ENCODE measurements around the gene OCA2. TPM values are rescaled to one million over a fixed set of nuclear protein-coding genes. Genes with fewer than 3 reads are reported as not detected.
A peak's percentile ranks its signal among the peaks of the same experiment; 100 is the strongest.

Gene OCA2
- total and polyA plus RNA-seq, 2 donors from 2014 or later: 0.45 to 2.5 TPM

DNA sequence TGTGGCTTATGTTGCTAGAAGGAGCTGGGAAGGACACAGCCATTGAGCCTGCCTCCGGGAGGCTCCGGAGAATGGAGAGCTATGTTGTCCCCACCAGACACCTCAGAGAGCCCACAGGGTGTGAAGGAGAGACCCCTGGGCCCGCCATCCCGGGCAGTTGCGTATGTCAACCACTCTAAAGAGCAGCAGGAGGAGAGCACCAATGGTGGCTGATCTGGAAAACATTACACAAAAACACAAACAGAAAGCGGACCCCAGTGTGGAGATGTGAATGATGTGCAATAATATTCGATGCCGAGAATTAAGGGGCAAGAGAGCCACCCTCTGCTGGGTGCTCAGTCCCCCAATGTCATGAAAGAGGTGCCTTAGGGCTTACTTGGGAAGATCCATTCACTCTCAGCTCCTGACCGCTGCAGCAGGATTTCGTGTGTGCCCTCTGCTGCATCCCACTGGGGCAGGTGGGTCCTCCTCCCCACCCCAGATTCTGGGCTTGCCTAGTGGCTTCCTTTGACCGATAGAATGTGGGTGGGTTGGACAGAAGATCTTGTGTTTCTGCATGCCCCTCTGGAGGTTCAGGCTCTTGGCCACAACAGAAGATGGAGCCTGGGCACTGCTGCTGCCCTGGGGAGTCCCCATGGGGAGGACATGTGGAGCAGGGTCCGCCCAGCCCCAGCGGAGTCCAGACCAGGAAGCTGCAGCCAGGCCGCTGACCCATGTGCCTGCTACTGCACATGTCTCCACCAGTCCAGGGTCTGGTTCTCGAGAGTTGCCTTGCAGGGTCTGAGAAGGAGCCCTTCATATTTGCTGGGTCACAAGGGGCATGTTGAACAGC lies 245.3 kb downstream of the OCA2 start:
- H3K36me3 ChIP-seq (ENCODE audit: control insufficient read depth in 2 of 3, insufficient read depth in 3 of 3, low read length in 3 of 3): no peaks in the 10 kb centered on the region
- no peak overlapping the region for H3K4me3 ChIP-seq (ENCODE audit: low read length in 3 of 3)
- TF ChIP-seq, protein P1, sequence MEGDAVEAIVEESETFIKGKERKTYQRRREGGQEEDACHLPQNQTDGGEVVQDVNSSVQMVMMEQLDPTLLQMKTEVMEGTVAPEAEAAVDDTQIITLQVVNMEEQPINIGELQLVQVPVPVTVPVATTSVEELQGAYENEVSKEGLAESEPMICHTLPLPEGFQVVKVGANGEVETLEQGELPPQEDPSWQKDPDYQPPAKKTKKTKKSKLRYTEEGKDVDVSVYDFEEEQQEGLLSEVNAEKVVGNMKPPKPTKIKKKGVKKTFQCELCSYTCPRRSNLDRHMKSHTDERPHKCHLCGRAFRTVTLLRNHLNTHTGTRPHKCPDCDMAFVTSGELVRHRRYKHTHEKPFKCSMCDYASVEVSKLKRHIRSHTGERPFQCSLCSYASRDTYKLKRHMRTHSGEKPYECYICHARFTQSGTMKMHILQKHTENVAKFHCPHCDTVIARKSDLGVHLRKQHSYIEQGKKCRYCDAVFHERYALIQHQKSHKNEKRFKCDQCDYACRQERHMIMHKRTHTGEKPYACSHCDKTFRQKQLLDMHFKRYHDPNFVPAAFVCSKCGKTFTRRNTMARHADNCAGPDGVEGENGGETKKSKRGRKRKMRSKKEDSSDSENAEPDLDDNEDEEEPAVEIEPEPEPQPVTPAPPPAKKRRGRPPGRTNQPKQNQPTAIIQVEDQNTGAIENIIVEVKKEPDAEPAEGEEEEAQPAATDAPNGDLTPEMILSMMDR (IDR thresholded peaks at IDR 0.05; ENCODE audit: borderline replicate concordance, extremely low read depth, insufficient read depth): no peak
- no peaks in the 10 kb centered on the region for H3K4me1 ChIP-seq (ENCODE audit: control insufficient read depth in 2 of 3, insufficient read depth in 2 of 3, low read depth in 1 of 3, low read length in 3 of 3)
- no peak overlapping the region for H3K9ac ChIP-seq (ENCODE audit: low read length in 3 of 3)
- H3K27me3 ChIP-seq (ENCODE audit: control insufficient read depth, insufficient read depth, low read length): no peaks in the 10 kb centered on the region
- no peak for DNase-seq
- intact Hi-C loops (cut with DNase I): no loop called here
- FAIRE-seq: no peak
- peaks cover 0 to 3% (median 0%) of the 10 kb centered on the region in 3 donors for H3K9me3 ChIP-seq (ENCODE audit: control insufficient read depth in 2 of 3, insufficient read depth in 1 of 3, low read length in 3 of 3)
- no peak overlapping the region for H3K27ac ChIP-seq (ENCODE audit: low read depth in 2 of 2, low read length in 2 of 2)

DNA sequence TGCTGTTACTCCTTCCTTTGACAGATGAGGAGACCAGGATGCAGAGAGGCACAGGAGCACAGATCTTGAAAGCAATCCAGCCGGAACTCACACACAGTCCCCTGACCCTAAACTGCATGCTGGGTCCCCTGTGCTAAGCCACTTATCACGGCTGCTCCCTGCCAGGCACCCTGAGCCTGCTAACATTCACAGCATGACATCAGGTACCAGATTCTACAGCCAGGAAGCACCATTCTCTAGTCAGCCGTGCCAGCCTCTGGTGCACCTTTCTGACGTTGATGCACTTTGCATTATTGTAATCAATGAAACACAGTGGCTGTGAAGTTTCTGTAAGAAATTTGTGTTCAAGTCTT lies 247.3 kb downstream of the OCA2 start:
- no peak overlapping the region for H3K4me3 ChIP-seq (ENCODE audit: low read length in 3 of 3)
- no peaks in the 10 kb centered on the region for H3K36me3 ChIP-seq (ENCODE audit: control insufficient read depth in 2 of 3, insufficient read depth in 3 of 3, low read length in 3 of 3)
- no peak overlapping the region for H3K27ac ChIP-seq (ENCODE audit: low read depth in 2 of 2, low read length in 2 of 2)
- TF ChIP-seq, protein P1 (IDR thresholded peaks at IDR 0.05; ENCODE audit: borderline replicate concordance, extremely low read depth, insufficient read depth): no peak
- H3K27me3 ChIP-seq (ENCODE audit: control insufficient read depth, insufficient read depth, low read length): no peaks in the 10 kb centered on the region
- DNase-seq (no peak), FAIRE-seq (no peak)
- H3K4me1 ChIP-seq (ENCODE audit: control insufficient read depth in 2 of 3, insufficient read depth in 2 of 3, low read depth in 1 of 3, low read length in 3 of 3): no peaks in the 10 kb centered on the region
- H3K9me3 ChIP-seq (ENCODE audit: control insufficient read depth in 2 of 3, insufficient read depth in 1 of 3, low read length in 3 of 3): peaks cover 0 to 2% (median 0%) of the 10 kb centered on the region in 3 donors
- no peak overlapping the region for H3K9ac ChIP-seq (ENCODE audit: low read length in 3 of 3)
- intact Hi-C loops (cut with DNase I): no loop called here

DNA sequence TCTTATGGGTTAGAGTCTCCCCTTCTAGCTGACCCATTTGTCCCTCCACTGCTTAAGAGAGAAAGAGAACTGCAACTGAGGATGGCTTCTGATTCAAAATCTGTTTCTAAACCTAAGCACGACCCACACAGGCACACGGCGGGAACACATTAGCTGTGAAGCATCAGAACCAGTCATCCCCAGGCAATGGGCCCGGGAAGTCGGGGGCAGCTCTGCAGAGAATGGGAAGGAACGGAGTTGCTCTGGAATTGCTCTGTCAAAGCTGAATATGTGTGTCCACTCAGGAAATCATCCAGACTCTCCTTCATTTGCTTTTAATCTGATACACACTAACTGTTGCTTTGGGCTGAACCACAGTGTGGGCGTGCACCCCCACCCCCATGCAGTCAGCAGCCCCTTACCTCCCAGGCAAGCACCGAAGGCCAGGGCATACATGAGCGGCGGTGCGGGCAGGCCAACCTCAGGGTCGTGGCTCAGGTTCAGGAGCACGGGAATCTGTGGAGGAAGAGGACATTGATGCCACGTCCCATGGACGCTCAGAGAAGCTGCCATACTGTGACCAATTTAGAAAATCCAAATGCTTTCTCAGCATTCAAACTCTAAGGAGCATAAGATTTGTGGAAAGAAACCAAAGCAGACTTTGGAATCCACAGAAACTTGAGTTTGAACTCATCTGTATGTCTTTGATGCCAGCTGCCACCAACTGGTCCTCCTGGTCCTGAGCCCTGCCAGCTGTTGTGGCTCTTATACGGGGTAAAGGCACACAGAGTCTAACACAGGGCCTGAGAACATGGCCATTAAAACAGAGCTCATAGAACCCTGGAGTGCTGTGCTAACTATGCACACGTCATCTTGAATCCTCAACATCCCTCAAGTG lies 247.9 kb downstream of the OCA2 start:
- no peaks in the 10 kb centered on the region for H3K36me3 ChIP-seq (ENCODE audit: control insufficient read depth in 2 of 3, insufficient read depth in 3 of 3, low read length in 3 of 3)
- H3K9ac ChIP-seq (ENCODE audit: low read length in 3 of 3): no peak overlapping the region
- FAIRE-seq (no peak), DNase-seq (peak in 1 of 5 donors; percentile 20)
- intact Hi-C loops (cut with DNase I): no loop called here
- H3K4me3 ChIP-seq (ENCODE audit: low read length in 3 of 3): no peak overlapping the region
- H3K27ac ChIP-seq (ENCODE audit: low read depth in 2 of 2, low read length in 2 of 2): no peak overlapping the region
- no peaks in the 10 kb centered on the region for H3K27me3 ChIP-seq (ENCODE audit: control insufficient read depth, insufficient read depth, low read length)
- no peaks in the 10 kb centered on the region for H3K9me3 ChIP-seq (ENCODE audit: control insufficient read depth in 2 of 3, insufficient read depth in 1 of 3, low read length in 3 of 3)
- no peaks in the 10 kb centered on the region for H3K4me1 ChIP-seq (ENCODE audit: control insufficient read depth in 2 of 3, insufficient read depth in 2 of 3, low read depth in 1 of 3, low read length in 3 of 3)
- TF ChIP-seq, protein P1 (IDR thresholded peaks at IDR 0.05; ENCODE audit: borderline replicate concordance, extremely low read depth, insufficient read depth): no peak
